K562 (cell line): ENCODE results near the gene CEP44. TPM values are rescaled to one million over a fixed set of nuclear protein-coding genes. Genes with fewer than 3 reads are reported as not detected.
A peak's percentile ranks its signal among the peaks of the same experiment; 100 is the strongest.

Experiments
- ATAC-seq: fragments of 200-7000 bp; cut with Tn5 transposase; 3 replicates; pipeline ENCODE4 v1.9.1; 2020; ENCODE audit warnings: moderate library complexity
- BruUV-seq: library from RNA; stranded (reverse); fragments of 400-500 nt; replicated peaks from 2 replicates; lab custom pipeline; 2021; lab: Mats Ljungman, UMichigan
- CTCF ChIA-PET: fragments of 300-600 bp; formaldehyde crosslinking; extraction: SDS; loops from one replicate; lab custom pipeline; 2021; ENCODE audit warnings: low intra/inter-chr PET ratio; lab: Yijun Ruan, JAX
- POLR2A ChIA-PET: fragments of 300-600, 350-650 bp; sonication (Branson Sonifier 250); formaldehyde crosslinking; extraction: SDS; loops from one replicate; lab custom pipeline; 2021; ENCODE audit warnings: antibody characterized with exemption, inconsistent platforms; lab: Yijun Ruan, JAX
- DNase-seq, 4 experiments: peaks; one replicate each; pipeline versions ENCODE4 v3.0.0 to v3.0.0-alpha.2; 2011 to 2018; ENCODE audit warnings: low spot score in 3 of 4, mixed read lengths in 3 of 4; ENCODE audit errors: extremely low read depth in 1 of 4
- FAIRE-seq: peaks from 2 replicates; lab custom pipeline; 2011; peaks lifted over from hg19 to GRCh38; lab: Jason Lieb, UNC
- H2AFZ ChIP-seq: 2 replicates; pipeline ENCODE4 v1.6.0; 2011; ENCODE audit warnings: low read depth, low read length, control low read depth, inconsistent platforms
- H3K27ac ChIP-seq: fragments of 200-600 bp; 3 replicates; pipeline ENCODE4 v1.8.0; 2011; ENCODE audit warnings: low read depth, mild to moderate bottlenecking, control low read depth, inconsistent platforms, low read length, moderate library complexity, mixed read lengths; ENCODE audit errors: extremely low read depth
- H3K27me3 ChIP-seq, 2 experiments: fragments of 300-600 bp in 1 of 2; 2 replicates in 1 of 2; 3 replicates in 1 of 2; pipeline versions ENCODE4 v1.6.0 to v1.8.0; 2011; ENCODE audit warnings: inconsistent platforms in 2 of 2, low read length in 2 of 2, mild to moderate bottlenecking in 1 of 2, mixed read lengths in 1 of 2, moderate library complexity in 1 of 2; ENCODE audit not compliant: control insufficient read depth in 2 of 2, insufficient read depth in 2 of 2
- H3K36me3 ChIP-seq: fragments of 300-600 bp; 3 replicates; pipeline ENCODE4 v1.8.0; 2011; ENCODE audit warnings: mild to moderate bottlenecking, low read length, inconsistent platforms; ENCODE audit not compliant: control insufficient read depth, insufficient read depth
- H3K4me1 ChIP-seq, 2 experiments: fragments of 200-600 bp in 1 of 2; replicated peaks in 1 of 2; 2 replicates in 1 of 2; 3 replicates in 1 of 2; pipeline versions ENCODE4 v1.5.1 to v1.8.0; 2011; ENCODE audit warnings: inconsistent platforms in 2 of 2, low read length in 2 of 2, mild to moderate bottlenecking in 1 of 2, mixed read lengths in 1 of 2, moderate library complexity in 1 of 2; ENCODE audit not compliant: control insufficient read depth in 2 of 2, insufficient read depth in 2 of 2
- H3K4me2 ChIP-seq: 2 replicates; pipeline ENCODE4 v1.6.1; 2011; ENCODE audit warnings: low read length, control low read depth, inconsistent platforms, mixed read lengths; ENCODE audit not compliant: insufficient read depth
- H3K4me3 ChIP-seq: fragments of 200-600 bp; sonication (generic), shearing (Covaris generic); 2 replicates; pipeline ENCODE4 v1.5.1; 2016; ENCODE audit warnings: control low read depth, inconsistent platforms
- H3K79me2 ChIP-seq: fragments of 200-600 bp; 3 replicates; pipeline ENCODE4 v1.8.0; 2011; ENCODE audit warnings: low read length, inconsistent platforms; ENCODE audit not compliant: control insufficient read depth, insufficient read depth
- H3K9ac ChIP-seq, 2 experiments: 2 replicates each; pipeline versions ENCODE4 v1.6.0 to v1.6.1; 2011; ENCODE audit warnings: low read depth in 2 of 2, low read length in 2 of 2, control low read depth in 1 of 2, inconsistent platforms in 1 of 2, mild to moderate bottlenecking in 1 of 2, mixed read lengths in 1 of 2; ENCODE audit not compliant: insufficient read depth in 1 of 2
- H3K9me1 ChIP-seq: one replicate; pipeline ENCODE4 v1.6.0; 2011; ENCODE audit warnings: inconsistent platforms, mild to moderate bottlenecking, low read length, moderate library complexity; ENCODE audit not compliant: control insufficient read depth, insufficient read depth
- H3K9me3 ChIP-seq: replicated peaks from 2 replicates; pipeline ENCODE4 v1.5.1; 2011; ENCODE audit warnings: low read depth, low read length, inconsistent platforms; ENCODE audit not compliant: control insufficient read depth, insufficient read depth
- H4K20me1 ChIP-seq: replicated peaks from 2 replicates; pipeline ENCODE4 v1.6.1; 2011; ENCODE audit warnings: low read length, inconsistent platforms, mixed read lengths; ENCODE audit not compliant: control insufficient read depth, insufficient read depth
- PTRF ChIP-seq: fragments of 450-650 bp; IDR thresholded peaks from 2 replicates; pipeline ENCODE4 v1.6.1; 2016; ENCODE audit warnings: mild to moderate bottlenecking, missing genetic modification characterization, missing compliant biosample characterization
- RAD21 ChIP-seq, 2 experiments: fragments of 250-450 bp in 1 of 2; fragments of 450-650 bp in 1 of 2; sonication (Bioruptor Pico) in 1 of 2; formaldehyde crosslinking in 1 of 2; IDR thresholded peaks in 1 of 2; conservative IDR thresholded peaks in 1 of 2; 2 replicates each; pipeline versions ENCODE4 v1.4.0 to v1.8.0; 2020 to 2022; ENCODE audit warnings: mild to moderate bottlenecking in 2 of 2, moderate library complexity in 1 of 2
- REST ChIP-seq, 2 experiments: fragments of 450-650 bp; formaldehyde crosslinking in 1 of 2; IDR thresholded peaks; 2 replicates each; pipeline versions ENCODE4 v1.4.0 to v1.6.1; 2014 to 2020; ENCODE audit warnings: mild to moderate bottlenecking in 2 of 2, borderline replicate concordance in 1 of 2, low read depth in 1 of 2
- SMC3 ChIP-seq: conservative IDR thresholded peaks from 2 replicates; pipeline ENCODE4 v1.6.1; 2011; ENCODE audit warnings: low read depth, low read length, improper control_type of control experiment; ENCODE audit not compliant: insufficient read depth
- ZNF384 ChIP-seq: IDR thresholded peaks from 2 replicates; pipeline ENCODE4 v1.6.1; 2012; ENCODE audit warnings: low read depth, low read length, improper control_type of control experiment
- ZNF583 ChIP-seq: fragments of 250-450 bp; sonication (Bioruptor Pico); IDR thresholded peaks from 2 replicates; pipeline ENCODE4 v1.4.0; 2020
- WGBS: fragments of 100-300 bp; shearing (Covaris generic); methylation state at CpG from one replicate; pipeline ENCODE4 v1.1.6; 2016; ENCODE audit warnings: low coverage, mixed read lengths; ENCODE audit not compliant: insufficient coverage; ENCODE audit errors: missing lambda C conversion rate; 5-methylcytosine and 5-hydroxymethylcytosine counted together
- in situ Hi-C: fragments of 300-500 bp; cut with MboI; formaldehyde crosslinking; loops from 4 replicates; pipeline ENCODE4 v1.15.0; 2018; ENCODE audit warnings: inconsistent platforms, mixed read lengths
- intact Hi-C: fragments of 100-400 bp; cut with micrococcal nuclease; formaldehyde crosslinking; loops from 2 replicates; pipeline ENCODE4 v1.14.2; 2022
- polyA plus RNA-seq, 8 experiments: library from polyadenylated mRNA; depleted of rRNA in 4 of 8; stranded (reverse) in 5 of 8; unstranded in 3 of 8; fragments of >200 nt; fragmentation: Nextera tagmentation in 2 of 8; fragmentation: Illumina TruSeq in 1 of 8; extraction: Ambion mirVana in 2 of 8; extraction: Trizol in 1 of 8; gene quantifications; 2 replicates each; pipeline versions ENCODE4 v1.2.1 to v1.2.3, GENCODE V29; 2011 to 2014; ENCODE audit warnings: inconsistent platforms in 1 of 8, missing spikeins in 1 of 8
- total RNA-seq, 7 experiments: library from RNA; depleted of rRNA in 6 of 7; stranded (reverse); fragments of >200 nt in 6 of 7; fragmentation: Illumina TruSeq in 2 of 7; extraction: Trizol in 2 of 7; gene quantifications; 2 replicates each; pipeline versions ENCODE4 v1.2.1 to v1.2.3, GENCODE V29; 2011 to 2021; ENCODE audit warnings: low replicate concordance in 1 of 7
- TF ChIP-seq, protein P1 (sequence below), 3 experiments: IDR thresholded peaks in 2 of 3; conservative IDR thresholded peaks in 1 of 3; 2 replicates each; pipeline ENCODE4 v1.5.1; 2011 to 2012; ENCODE audit warnings: low read length in 3 of 3, mild to moderate bottlenecking in 3 of 3, control low read depth in 2 of 3, improper control_type of control experiment in 1 of 3, inconsistent platforms in 1 of 3, low read depth in 1 of 3, mixed read lengths in 1 of 3, moderate library complexity in 1 of 3; ENCODE audit not compliant: insufficient read depth in 2 of 3

CEP44 gene
- total and polyA plus RNA-seq, 9 of the 15 experiments (the other 6 are each of a cell fraction or from before 2014, with no cell fraction given), result 19.6 to 45.0 (median 24.4) TPM

- Histone ChIP-seq H3K79me2 (no peaks in the 10 kb centered on the region), H3K27me3 (no peaks in the 10 kb centered on the region), H4K20me1 (no peaks in the 10 kb centered on the region), H3K9ac (no peak overlapping the region), H3K27ac (no peak overlapping the region; the same call in 2 of the 3 replicates), H3K4me1 (peaks cover 0 to 13% of the 10 kb centered on the region in 2 experiments; a peak in 2 of 5 replicates), H3K4me3 (no peak overlapping the region), H3K4me2 (no peak overlapping the region), H3K36me3 (peaks cover 37% of the 10 kb centered on the region; the same call in 2 of the 3 replicates), H3K9me1 (no peaks in the 10 kb centered on the region), H2AFZ (no peak overlapping the region), H3K9me3 (no peaks in the 10 kb centered on the region)
- FAIRE-seq (no peak), ATAC-seq (0 out of 3 replicates have a peak, but pooled peaks have one; percentile 27), DNase-seq (peak; percentile 25 to 54 (median 30))
- no TSS peak for BruUV-seq
- ChIA-PET CTCF (interaction anchor here (0.8 to 1.3 kb wide), 3 partner anchors 84 to 898 kb away, joined by 3 to 7 read pairs (median 6); no protein-coding TSS in a partner anchor), POLR2A (no interaction called here)
- 42% methylated on average over 7 of the region's 8 CpGs for whole genome bisulfite sequencing
- in situ Hi-C loops, result no loop called here
- intact Hi-C loops, result loop anchor here (1.0 to 5.0 kb wide), 6 partner anchors 97 to 814 kb away; no protein-coding TSS in a partner anchor
- TF ChIP-seq SMC3 (peak; percentile 40; the same call in 1 of the 2 replicates), RAD21 (CRISPR knock-in tag; conservative IDR thresholded peaks at IDR 0.05 in 1 of 2, IDR thresholded peaks at IDR 0.05 in 1 of 2) (peak; percentile 63 to 75), REST (IDR thresholded peaks at IDR 0.05; ENCODE audit: borderline replicate concordance) (peak; percentile 37; the same call in 1 of the 2 replicates), REST (CRISPR knock-in tag; IDR thresholded peaks at IDR 0.05; ENCODE audit: low read depth) (no peak), PTRF (no peak), ZNF384 (no peak), ZNF583 (CRISPR knock-in tag) (no peak)
- TF ChIP-seq, protein P1, sequence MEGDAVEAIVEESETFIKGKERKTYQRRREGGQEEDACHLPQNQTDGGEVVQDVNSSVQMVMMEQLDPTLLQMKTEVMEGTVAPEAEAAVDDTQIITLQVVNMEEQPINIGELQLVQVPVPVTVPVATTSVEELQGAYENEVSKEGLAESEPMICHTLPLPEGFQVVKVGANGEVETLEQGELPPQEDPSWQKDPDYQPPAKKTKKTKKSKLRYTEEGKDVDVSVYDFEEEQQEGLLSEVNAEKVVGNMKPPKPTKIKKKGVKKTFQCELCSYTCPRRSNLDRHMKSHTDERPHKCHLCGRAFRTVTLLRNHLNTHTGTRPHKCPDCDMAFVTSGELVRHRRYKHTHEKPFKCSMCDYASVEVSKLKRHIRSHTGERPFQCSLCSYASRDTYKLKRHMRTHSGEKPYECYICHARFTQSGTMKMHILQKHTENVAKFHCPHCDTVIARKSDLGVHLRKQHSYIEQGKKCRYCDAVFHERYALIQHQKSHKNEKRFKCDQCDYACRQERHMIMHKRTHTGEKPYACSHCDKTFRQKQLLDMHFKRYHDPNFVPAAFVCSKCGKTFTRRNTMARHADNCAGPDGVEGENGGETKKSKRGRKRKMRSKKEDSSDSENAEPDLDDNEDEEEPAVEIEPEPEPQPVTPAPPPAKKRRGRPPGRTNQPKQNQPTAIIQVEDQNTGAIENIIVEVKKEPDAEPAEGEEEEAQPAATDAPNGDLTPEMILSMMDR (IDR thresholded peaks at IDR 0.05 in 2 of 3, conservative IDR thresholded peaks at IDR 0.05 in 1 of 3; ENCODE audit: insufficient read depth in 2 of 3, low read depth in 1 of 3, low read length in 3 of 3), result peak in 2 of 3 experiments; percentile 46 to 78; a peak in 4 of 6 replicates
These were observed 35.4 kb downstream of the CEP44 start for GRCh38 chr4:174318829-174319764.
